Cerebellar nuclear complex (tissue), 1 donor: ENCODE data around the gene FGD2.
"Not testable (repeated sequence)": the region's sequence is repeated elsewhere in the genome, so short reads cannot be mapped to it uniquely, and the experiment has no call there.

ENCODE experiments used
- DNase-seq, 2 experiments: peaks; one replicate each; lab custom pipeline; 2025; lab: John Stamatoyannopoulos, UW

Gene FGD2

GRCh38 chr6:37058984-37059343, 53.5 kb downstream of the FGD2 start:
- DNase-seq: not testable (repeated sequence)

- no peak for DNase-seq
Observed at GRCh38 chr6:37059344-37060194, 54.1 kb downstream of the FGD2 start.

- DNase-seq: no peak
Observed at GRCh38 chr6:37060195-37060559, 54.7 kb downstream of the FGD2 start.

GRCh38 chr6:37061157-37061804, 55.8 kb downstream of the FGD2 start:
- no peak for DNase-seq

- no peak for DNase-seq
Observed at GRCh38 chr6:37062424-37062823, 57.0 kb downstream of the FGD2 start.

GRCh38 chr6:37068356-37069270, 63.2 kb downstream of the FGD2 start:
- DNase-seq: no peak

- DNase-seq: no peak
Observed at GRCh38 chr6:37069639-37070038, 64.2 kb downstream of the FGD2 start.

GRCh38 chr6:37072526-37072925, 67.1 kb downstream of the FGD2 start:
- DNase-seq: no peak

GRCh38 chr6:37074053-37074827, 68.8 kb downstream of the FGD2 start:
- no peak for DNase-seq

- no peak for DNase-seq
Observed at GRCh38 chr6:37077191-37077904, 71.9 kb downstream of the FGD2 start.

- DNase-seq: no peak
Observed at GRCh38 chr6:37077905-37078296, 72.4 kb downstream of the FGD2 start.
